RWPE2 (cell line): ENCODE data around the gene DOCK9.
A peak's percentile ranks its signal among the peaks of the same experiment; 100 is the strongest.

Experiments used
- ATAC-seq: fragments of 200-7000 bp; cut with Tn5 transposase; 3 replicates; pipeline ENCODE4 v1.9.1; 2021; ENCODE audit warnings: low read depth
- DNase-seq: peaks from one replicate; pipeline ENCODE4 v3.0.0-alpha.2; 2020; ENCODE audit warnings: low spot score
- H3K27ac ChIP-seq: fragments of 450-650 bp; 2 replicates; pipeline ENCODE4 v1.5.1; 2017; ENCODE audit warnings: mild to moderate bottlenecking; ENCODE audit not compliant: poor library complexity, severe bottlenecking
- H3K27me3 ChIP-seq: fragments of 250-450 bp; sonication (Bioruptor Pico); 2 replicates; pipeline ENCODE4 v1.5.1; 2021; ENCODE audit warnings: mild to moderate bottlenecking, moderate library complexity; ENCODE audit not compliant: insufficient read depth, poor library complexity, severe bottlenecking
- H3K36me3 ChIP-seq: fragments of 250-450 bp; sonication (Bioruptor Pico); 2 replicates; pipeline ENCODE4 v1.5.1; 2020; ENCODE audit warnings: low read depth, mild to moderate bottlenecking, moderate library complexity
- H3K4me1 ChIP-seq: fragments of 250-450 bp; sonication (Bioruptor Pico); 2 replicates; pipeline ENCODE4 v1.5.1; 2021; ENCODE audit warnings: mild to moderate bottlenecking, moderate library complexity; ENCODE audit not compliant: insufficient read depth, poor library complexity, severe bottlenecking
- H3K4me3 ChIP-seq: fragments of 250-450 bp; sonication (Bioruptor Pico); 2 replicates; pipeline ENCODE4 v1.5.1; 2021; ENCODE audit warnings: mild to moderate bottlenecking, moderate library complexity; ENCODE audit not compliant: severe bottlenecking
- H3K9me3 ChIP-seq: fragments of 250-450 bp; sonication (Bioruptor Pico); 2 replicates; pipeline ENCODE4 v1.5.1; 2021; ENCODE audit warnings: mild to moderate bottlenecking, moderate library complexity; ENCODE audit not compliant: severe bottlenecking
- CTCF ChIP-seq: fragments of 450-650 bp; IDR thresholded peaks from one replicate; pipeline ENCODE4 v1.5.1; 2017; ENCODE audit warnings: mild to moderate bottlenecking, moderate library complexity; ENCODE audit not compliant: poor library complexity, severe bottlenecking

Gene DOCK9

GRCh38 chr13:98941536-98941935, 36.3 kb downstream of the DOCK9 start:
- no peaks in the 10 kb centered on the region for H3K36me3 ChIP-seq
- H3K9me3 ChIP-seq = no peaks in the 10 kb centered on the region
- no peaks in the 10 kb centered on the region for H3K27me3 ChIP-seq
- ATAC-seq (no peak), DNase-seq (no peak)
- H3K4me3 ChIP-seq = no peak overlapping the region
- peaks cover 11% of the 10 kb centered on the region for H3K4me1 ChIP-seq
- no peak for TF ChIP-seq CTCF
- H3K27ac ChIP-seq = no peak overlapping the region

- no peak for ATAC-seq
These were observed 36.7 kb downstream of the DOCK9 start for GRCh38 chr13:98941126-98941525.

DNA sequence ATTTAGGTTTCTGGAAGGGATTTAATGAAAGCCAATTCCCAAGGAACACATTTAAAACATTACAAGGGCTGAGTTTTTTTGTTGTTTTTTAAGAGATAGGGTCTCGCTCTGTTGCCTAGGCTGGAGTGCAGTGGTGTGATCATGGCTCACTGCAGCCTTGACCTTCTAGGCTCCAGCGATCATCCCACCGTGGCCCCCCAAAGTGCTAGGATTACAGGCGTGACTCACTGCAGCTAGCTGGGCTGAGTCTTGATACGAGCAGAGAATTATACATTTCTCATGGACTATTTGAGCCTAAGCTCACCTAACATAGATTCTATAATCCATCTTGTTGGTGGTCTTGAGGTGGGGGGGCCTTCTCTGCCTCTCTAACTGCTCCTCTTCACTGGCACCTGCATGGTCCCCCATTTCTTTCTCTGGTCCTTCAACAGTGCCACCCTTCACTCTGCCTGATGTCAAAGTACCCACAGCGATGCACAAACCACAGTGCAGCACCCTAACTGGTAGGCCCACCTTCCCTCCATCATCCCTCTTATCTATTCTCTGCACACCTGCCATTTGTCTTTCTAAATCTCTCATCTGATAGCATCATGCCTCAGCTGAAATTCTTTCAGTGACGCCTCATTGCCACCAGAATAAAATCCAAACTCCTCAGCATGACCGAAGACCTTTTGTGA, 37.4 kb downstream of the DOCK9 start:
- Histone ChIP-seq H3K4me3 (no peak overlapping the region), H3K27me3 (no peaks in the 10 kb centered on the region), H3K9me3 (no peaks in the 10 kb centered on the region), H3K4me1 (peaks cover 11% of the 10 kb centered on the region), H3K27ac (no peak overlapping the region), H3K36me3 (no peaks in the 10 kb centered on the region)
- ATAC-seq (no peak), DNase-seq (no peak)
- no peak for TF ChIP-seq CTCF

More at GRCh38 chr13:98941126-98941525, 36.7 kb downstream of the DOCK9 start:
- Histone ChIP-seq H3K9me3 (no peaks in the 10 kb centered on the region), H3K27ac (no peak overlapping the region), H3K4me3 (no peak overlapping the region), H3K4me1 (peaks cover 11% of the 10 kb centered on the region), H3K36me3 (no peaks in the 10 kb centered on the region), H3K27me3 (no peaks in the 10 kb centered on the region)
- TF ChIP-seq CTCF = no peak
- no peak for DNase-seq

- Histone ChIP-seq H3K27ac (no peak overlapping the region), H3K4me1 (peaks cover 11% of the 10 kb centered on the region), H3K36me3 (no peaks in the 10 kb centered on the region), H3K27me3 (no peaks in the 10 kb centered on the region), H3K9me3 (peaks cover 6% of the 10 kb centered on the region), H3K4me3 (no peak overlapping the region)
- DNase-seq (no peak), ATAC-seq (no peak)
- TF ChIP-seq CTCF = no peak
These were observed 38.1 kb downstream of the DOCK9 start for GRCh38 chr13:98939660-98940191.

DNA sequence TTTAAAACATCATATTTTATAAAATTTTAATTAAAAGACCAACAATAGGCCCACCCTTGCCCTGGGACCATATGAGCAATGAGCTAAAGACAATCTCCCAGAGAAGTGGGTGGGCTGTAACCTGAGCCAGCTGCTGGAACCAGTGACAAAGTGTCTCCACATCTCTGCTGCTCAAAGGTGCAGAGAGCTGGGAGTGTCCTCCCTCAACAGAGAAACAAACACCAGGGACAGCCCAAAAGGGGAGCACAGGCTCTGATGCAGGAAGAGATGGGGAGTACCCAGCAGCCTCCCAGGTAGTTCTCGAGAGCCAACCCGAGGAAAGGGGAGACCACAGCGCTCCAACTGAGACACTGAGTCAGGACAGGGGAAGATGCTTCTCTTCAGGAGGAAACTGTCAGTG, 39.1 kb downstream of the DOCK9 start:
- H3K36me3 ChIP-seq = no peaks in the 10 kb centered on the region
- H3K27ac ChIP-seq = no peak overlapping the region
- no peak overlapping the region for H3K4me3 ChIP-seq
- H3K4me1 ChIP-seq = peaks cover 11% of the 10 kb centered on the region
- ATAC-seq = peak; percentile 51; the same call in 2 of the 3 replicates
- H3K9me3 ChIP-seq = peaks cover 6% of the 10 kb centered on the region
- no peaks in the 10 kb centered on the region for H3K27me3 ChIP-seq
- DNase-seq = no peak
- TF ChIP-seq CTCF = no peak
